ENCODE measurements around the gene CMBL.

Gene CMBL

GRCh38 chr5:10308844-10309243 lies 1.1 kb upstream of the CMBL start:
- Histone ChIP-seq H3K23ac (ENCODE audit: low read length) (no peak overlapping the region), H3K4me2 (ENCODE audit: low read length) (no peak overlapping the region), H3K9ac (ENCODE audit: low read length) (no peak overlapping the region), H3K79me1 (ENCODE audit: low read length) (peaks cover 6% of the 10 kb centered on the region), H3K27me3 (ENCODE audit: insufficient read depth, low read length) (no peaks in the 10 kb centered on the region), H3K36me3 (ENCODE audit: control insufficient read depth in 1 of 2, insufficient read depth in 2 of 2, low read length in 2 of 2) (no peaks in the 10 kb centered on the region), H3K27ac (ENCODE audit: low read depth, low read length) (no peak overlapping the region), H3K9me3 (ENCODE audit: insufficient read depth, low read depth, low read length) (peaks cover 1% of the 10 kb centered on the region), H2AFZ (ENCODE audit: insufficient read depth, low read length, poor library complexity) (no peak overlapping the region), H2BK5ac (ENCODE audit: low read depth, low read length, poor library complexity) (no peak overlapping the region), H4K8ac (ENCODE audit: low read depth, low read length) (no peak overlapping the region), H4K91ac (ENCODE audit: low read depth, low read length) (no peak overlapping the region), H2BK12ac (ENCODE audit: low read length) (no peak overlapping the region), H4K12ac (ENCODE audit: low read depth, low read length) (no peak overlapping the region), H2BK120ac (ENCODE audit: insufficient read depth, low read length, poor library complexity) (no peak overlapping the region), H3K18ac (ENCODE audit: low read length) (no peak overlapping the region), H2AK5ac (ENCODE audit: low read length) (no peak overlapping the region), H3K79me2 (ENCODE audit: control insufficient read depth, insufficient read depth, low read length, poor library complexity) (peaks cover 2% of the 10 kb centered on the region), H3K4ac (ENCODE audit: low read depth, low read length) (no peak overlapping the region), H3K4me1 (ENCODE audit: control insufficient read depth in 1 of 2, insufficient read depth in 2 of 2, low read length in 2 of 2) (peaks cover 0 to 3% of the 10 kb centered on the region in 2 experiments), H3K14ac (ENCODE audit: low read length) (no peak overlapping the region), H3K4me3 (ENCODE audit: low read depth, low read length) (no peak overlapping the region)
- no CpG with 5 or more reads among the region's 6 CpGs for WGBS (ENCODE audit: extremely low coverage, insufficient coverage, insufficient read length)
- DNase-seq = no peak

- Histone ChIP-seq H3K27ac (ENCODE audit: low read depth, low read length) (no peak overlapping the region), H4K8ac (ENCODE audit: low read depth, low read length) (no peak overlapping the region), H2BK5ac (ENCODE audit: low read depth, low read length, poor library complexity) (no peak overlapping the region), H3K4me2 (ENCODE audit: low read length) (peak overlapping the region; percentile 91), H3K4me3 (ENCODE audit: low read depth, low read length) (no peak overlapping the region), H2BK12ac (ENCODE audit: low read length) (no peak overlapping the region), H3K27me3 (ENCODE audit: insufficient read depth, low read length) (no peaks in the 10 kb centered on the region), H3K79me2 (ENCODE audit: control insufficient read depth, insufficient read depth, low read length, poor library complexity) (peaks cover 2% of the 10 kb centered on the region), H3K79me1 (ENCODE audit: low read length) (peaks cover 6% of the 10 kb centered on the region), H3K4ac (ENCODE audit: low read depth, low read length) (no peak overlapping the region), H3K9ac (ENCODE audit: low read length) (no peak overlapping the region), H2BK120ac (ENCODE audit: insufficient read depth, low read length, poor library complexity) (no peak overlapping the region), H4K91ac (ENCODE audit: low read depth, low read length) (no peak overlapping the region), H2AFZ (ENCODE audit: insufficient read depth, low read length, poor library complexity) (peak overlapping the region; percentile 38), H3K18ac (ENCODE audit: low read length) (no peak overlapping the region), H3K4me1 (ENCODE audit: control insufficient read depth in 1 of 2, insufficient read depth in 2 of 2, low read length in 2 of 2) (peaks cover 0 to 3% of the 10 kb centered on the region in 2 experiments), H3K14ac (ENCODE audit: low read length) (no peak overlapping the region), H3K9me3 (ENCODE audit: insufficient read depth, low read depth, low read length) (peaks cover under 1% of the 10 kb centered on the region), H3K23ac (ENCODE audit: low read length) (no peak overlapping the region), H2AK5ac (ENCODE audit: low read length) (no peak overlapping the region), H4K12ac (ENCODE audit: low read depth, low read length) (no peak overlapping the region), H3K36me3 (ENCODE audit: control insufficient read depth in 1 of 2, insufficient read depth in 2 of 2, low read length in 2 of 2) (no peaks in the 10 kb centered on the region)
- WGBS (ENCODE audit: extremely low coverage, insufficient coverage, insufficient read length) = no CpG with 5 or more reads among the region's 8 CpGs
- no peak for DNase-seq
Observed at GRCh38 chr5:10306806-10307205, 896 bp downstream of the CMBL start.

GRCh38 chr5:10306114-10306513 lies 1.6 kb downstream of the CMBL start:
- H2AK5ac ChIP-seq (ENCODE audit: low read length) = no peak overlapping the region
- H4K8ac ChIP-seq (ENCODE audit: low read depth, low read length) = no peak overlapping the region
- peaks cover 2% of the 10 kb centered on the region for H3K79me2 ChIP-seq (ENCODE audit: control insufficient read depth, insufficient read depth, low read length, poor library complexity)
- H3K4me3 ChIP-seq (ENCODE audit: low read depth, low read length) = no peak overlapping the region
- no peaks in the 10 kb centered on the region for H3K9me3 ChIP-seq (ENCODE audit: insufficient read depth, low read depth, low read length)
- no peak for DNase-seq
- H3K4me2 ChIP-seq (ENCODE audit: low read length) = no peak overlapping the region
- H2BK5ac ChIP-seq (ENCODE audit: low read depth, low read length, poor library complexity) = no peak overlapping the region
- H3K79me1 ChIP-seq (ENCODE audit: low read length) = peaks cover 6% of the 10 kb centered on the region
- H3K4ac ChIP-seq (ENCODE audit: low read depth, low read length) = no peak overlapping the region
- no CpG with 5 or more reads among the region's 5 CpGs for WGBS (ENCODE audit: extremely low coverage, insufficient coverage, insufficient read length)
- H3K23ac ChIP-seq (ENCODE audit: low read length) = no peak overlapping the region
- no peak overlapping the region for H4K12ac ChIP-seq (ENCODE audit: low read depth, low read length)
- no peaks in the 10 kb centered on the region for H3K36me3 ChIP-seq (ENCODE audit: control insufficient read depth in 1 of 2, insufficient read depth in 2 of 2, low read length in 2 of 2)
- peaks cover 0 to 3% of the 10 kb centered on the region in 2 experiments for H3K4me1 ChIP-seq (ENCODE audit: control insufficient read depth in 1 of 2, insufficient read depth in 2 of 2, low read length in 2 of 2)
- H3K18ac ChIP-seq (ENCODE audit: low read length) = no peak overlapping the region
- H3K27ac ChIP-seq (ENCODE audit: low read depth, low read length) = no peak overlapping the region
- no peak overlapping the region for H2BK12ac ChIP-seq (ENCODE audit: low read length)
- no peak overlapping the region for H4K91ac ChIP-seq (ENCODE audit: low read depth, low read length)
- no peak overlapping the region for H2BK120ac ChIP-seq (ENCODE audit: insufficient read depth, low read length, poor library complexity)
- no peak overlapping the region for H3K14ac ChIP-seq (ENCODE audit: low read length)
- H2AFZ ChIP-seq (ENCODE audit: insufficient read depth, low read length, poor library complexity) = no peak overlapping the region
- H3K27me3 ChIP-seq (ENCODE audit: insufficient read depth, low read length) = no peaks in the 10 kb centered on the region
- H3K9ac ChIP-seq (ENCODE audit: low read length) = no peak overlapping the region

- H3K14ac ChIP-seq (ENCODE audit: low read length) = no peak overlapping the region
- H2BK5ac ChIP-seq (ENCODE audit: low read depth, low read length, poor library complexity) = no peak overlapping the region
- H4K8ac ChIP-seq (ENCODE audit: low read depth, low read length) = no peak overlapping the region
- H3K18ac ChIP-seq (ENCODE audit: low read length) = no peak overlapping the region
- no peak overlapping the region for H3K4ac ChIP-seq (ENCODE audit: low read depth, low read length)
- H2BK12ac ChIP-seq (ENCODE audit: low read length) = no peak overlapping the region
- no peak overlapping the region for H4K12ac ChIP-seq (ENCODE audit: low read depth, low read length)
- no peak overlapping the region for H2BK120ac ChIP-seq (ENCODE audit: insufficient read depth, low read length, poor library complexity)
- peaks cover 2% of the 10 kb centered on the region for H3K79me2 ChIP-seq (ENCODE audit: control insufficient read depth, insufficient read depth, low read length, poor library complexity)
- no peak overlapping the region for H2AK5ac ChIP-seq (ENCODE audit: low read length)
- H3K79me1 ChIP-seq (ENCODE audit: low read length) = peaks cover 6% of the 10 kb centered on the region
- no peak overlapping the region for H2AFZ ChIP-seq (ENCODE audit: insufficient read depth, low read length, poor library complexity)
- H3K9me3 ChIP-seq (ENCODE audit: insufficient read depth, low read depth, low read length) = no peaks in the 10 kb centered on the region
- H3K27me3 ChIP-seq (ENCODE audit: insufficient read depth, low read length) = no peaks in the 10 kb centered on the region
- H3K9ac ChIP-seq (ENCODE audit: low read length) = no peak overlapping the region
- H3K4me3 ChIP-seq (ENCODE audit: low read depth, low read length) = no peak overlapping the region
- H3K23ac ChIP-seq (ENCODE audit: low read length) = no peak overlapping the region
- no peak overlapping the region for H3K27ac ChIP-seq (ENCODE audit: low read depth, low read length)
- no peak overlapping the region for H4K91ac ChIP-seq (ENCODE audit: low read depth, low read length)
- H3K4me1 ChIP-seq (ENCODE audit: control insufficient read depth in 1 of 2, insufficient read depth in 2 of 2, low read length in 2 of 2) = peaks cover 0 to 3% of the 10 kb centered on the region in 2 experiments
- DNase-seq = no peak
- H3K4me2 ChIP-seq (ENCODE audit: low read length) = no peak overlapping the region
- no CpG with 5 or more reads among the region's 5 CpGs for WGBS (ENCODE audit: extremely low coverage, insufficient coverage, insufficient read length)
- H3K36me3 ChIP-seq (ENCODE audit: control insufficient read depth in 1 of 2, insufficient read depth in 2 of 2, low read length in 2 of 2) = no peaks in the 10 kb centered on the region
Observed at GRCh38 chr5:10304932-10305331, 2.8 kb downstream of the CMBL start.

Measured in trophoblast cell (in vitro differentiated cells and primary cell).